HG03460 (cell line): Measurements from ENCODE around the gene TMEM94.
"Not testable (repeated sequence)": the region's sequence is repeated elsewhere in the genome, so short reads cannot be mapped to it uniquely, and the experiment has no call there.

ENCODE experiments used
- ATAC-seq: cut with Tn5 transposase; IDR thresholded peaks from one replicate; pipeline ENCODE4 v1.9.1; 2021; ENCODE audit not compliant: unreplicated experiment

TMEM94 gene

GRCh38 chr17:75509528-75510258 is 53.3 kb downstream of the TMEM94 start:
- no peak for ATAC-seq

- no peak for ATAC-seq
Observed at GRCh38 chr17:75511270-75511609, 54.8 kb downstream of the TMEM94 start.

GRCh38 chr17:75511610-75512575 is 55.5 kb downstream of the TMEM94 start:
- no peak for ATAC-seq

GRCh38 chr17:75512926-75513640 is 56.6 kb downstream of the TMEM94 start:
- no peak for ATAC-seq

- no peak for ATAC-seq
Observed at GRCh38 chr17:75513641-75514000, 57.2 kb downstream of the TMEM94 start.

GRCh38 chr17:75514299-75514918 is 58.0 kb downstream of the TMEM94 start:
- ATAC-seq: no peak

GRCh38 chr17:75514919-75515495 is 58.6 kb downstream of the TMEM94 start:
- ATAC-seq: no peak

GRCh38 chr17:75515496-75516254 is 59.2 kb downstream of the TMEM94 start, which contains the start of gene CASKIN2:
Gene CASKIN2, minus strand, starts transcription at chr17:75515537. Its CDS starts 1,733 bp downstream, at chr17:75513804.
- ATAC-seq: peak; percentile 32

- peak; percentile 63 for ATAC-seq
Observed at GRCh38 chr17:75516255-75516618, 59.8 kb downstream of the TMEM94 start, which contains the start of gene TSEN54. Gene TSEN54, plus strand, starts transcription at chr17:75516528. Its CDS starts 33 bp downstream, at chr17:75516561.

- peak; percentile 14 for ATAC-seq
Observed at GRCh38 chr17:75516619-75517296, 60.3 kb downstream of the TMEM94 start.

GRCh38 chr17:75517297-75517865 is 60.9 kb downstream of the TMEM94 start:
- no peak for ATAC-seq

GRCh38 chr17:75518201-75518600 is 61.8 kb downstream of the TMEM94 start:
- ATAC-seq: no peak

- ATAC-seq: no peak
Observed at GRCh38 chr17:75518983-75519537, 62.6 kb downstream of the TMEM94 start.

- not testable (repeated sequence) for ATAC-seq
Observed at GRCh38 chr17:75520413-75520812, 64.0 kb downstream of the TMEM94 start.

- no peak for ATAC-seq
Observed at GRCh38 chr17:75521290-75521689, 64.9 kb downstream of the TMEM94 start.

GRCh38 chr17:75521951-75522727 is 65.7 kb downstream of the TMEM94 start:
- ATAC-seq: no peak

- no peak for ATAC-seq
Observed at GRCh38 chr17:75523647-75524046, 67.2 kb downstream of the TMEM94 start.
